ENCODE data around the gene PRKCA. TPM values are rescaled to one million over a fixed set of nuclear protein-coding genes. Genes with fewer than 3 reads are reported as not detected.

PRKCA gene
- total and polyA plus RNA-seq, 10 of the 15 experiments (the other 5 are each of a cell fraction or from before 2014, with no cell fraction given) = 0.11 to 14.6 (median 0.72) TPM

- TF ChIP-seq USF2 (IDR thresholded peaks at IDR 0.05; ENCODE audit: borderline replicate concordance, low read depth, low read length) = peak; percentile 14; the same call in 1 of the 2 replicates
- peak; percentile 48 to 76; a peak in 3 of 4 replicates for TF ChIP-seq BHLHE40 (IDR thresholded peaks at IDR 0.05; ENCODE audit: borderline replicate concordance in 1 of 2, low read depth in 2 of 2, low read length in 1 of 2)
- TF ChIP-seq NR2F1 (conservative IDR thresholded peaks at IDR 0.05) = 0 out of 2 replicates have a peak, but pooled peaks have one; percentile 18
Measured at GRCh38 chr17:66469890-66470289, 167.5 kb downstream of the PRKCA start (continued).

- Histone ChIP-seq H4K20me1 (ENCODE audit: control insufficient read depth, insufficient read depth) (no peaks in the 10 kb centered on the region), H3K36me3 (ENCODE audit: control insufficient read depth in 2 of 2, insufficient read depth in 2 of 2, low read length in 1 of 2) (no peaks in the 10 kb centered on the region), H3K79me2 (ENCODE audit: control insufficient read depth, insufficient read depth, low read length) (no peaks in the 10 kb centered on the region), H3K4me3 (no peak overlapping the region), H3K27me3 (replicated peaks in 1 of 2; ENCODE audit: control insufficient read depth in 2 of 2, insufficient read depth in 2 of 2, low read length in 1 of 2) (no peaks in the 10 kb centered on the region; a peak in 1 of 4 replicates), H3K4me2 (ENCODE audit: control insufficient read depth, insufficient read depth) (no peak overlapping the region), H3K27ac (ENCODE audit: control insufficient read depth, insufficient read depth) (no peak overlapping the region), H3K4me1 (ENCODE audit: control insufficient read depth, insufficient read depth, low read length) (peaks cover 24% of the 10 kb centered on the region), H2AFZ (ENCODE audit: control insufficient read depth, low read depth, low read length) (no peak overlapping the region), H3K9me3 (replicated peaks; ENCODE audit: control insufficient read depth, insufficient read depth, low read length) (no peaks in the 10 kb centered on the region), H3K9ac (ENCODE audit: control insufficient read depth, insufficient read depth, low read length) (no peak overlapping the region)
- intact Hi-C loops (cut with micrococcal nuclease; ENCODE audit: unreplicated experiment) = no loop called here
- ATAC-seq (no peak), FAIRE-seq (no peak), DNase-seq (ENCODE audit: low read depth, low spot score) (no peak)
- 29% methylated on average over 4 of the region's 4 CpGs for WGBS (ENCODE audit: insufficient coverage, insufficient replicate concordance, low lambda C conversion rate, missing lambda C conversion rate)
- in situ Hi-C loops (cut with MboI) = no loop called here
- ChIA-PET POLR2A (no interaction called here), RAD21 (ENCODE audit: unreplicated experiment) (no interaction called here), CTCF (interaction anchor here (0.8 kb wide), 1 partner anchor 161 kb away, joined by 3 read pairs; no protein-coding TSS in a partner anchor), SMC1A (ENCODE audit: uncharacterized antibody, unreplicated experiment) (interaction anchor here (1.0 kb wide), 1 partner anchor 76 kb away, joined by 3 read pairs; no protein-coding TSS in a partner anchor)
- no TSS peak for BruUV-seq (replicated peaks)
- TF ChIP-seq BCLAF1 (IDR thresholded peaks at IDR 0.05) (no peak), IRF3 (IDR thresholded peaks at IDR 0.05) (no peak), MYC (IDR thresholded peaks at IDR 0.05; ENCODE audit: insufficient read depth, insufficient read length, insufficient replicate concordance, low read length, severe bottlenecking) (no peak), FOXK2 (IDR thresholded peaks at IDR 0.05) (no peak), SPI1 (IDR thresholded peaks at IDR 0.05; ENCODE audit: borderline replicate concordance, insufficient read depth, low read depth, low read length) (no peak), ZNF274 (IDR thresholded peaks at IDR 0.05; ENCODE audit: insufficient read depth, insufficient read length) (no peak), FOS (IDR thresholded peaks at IDR 0.05; ENCODE audit: borderline replicate concordance, extremely low read depth, insufficient read length) (no peak), STAT1 (conservative IDR thresholded peaks at IDR 0.05) (no peak), IRF4 (IDR thresholded peaks at IDR 0.05; ENCODE audit: low read depth, low read length) (no peak), ETV6 (conservative IDR thresholded peaks at IDR 0.05 in 1 of 2, IDR thresholded peaks at IDR 0.05 in 1 of 2; ENCODE audit: borderline replicate concordance in 1 of 2, low read depth in 1 of 2) (no peak), MEF2A (IDR thresholded peaks at IDR 0.05; ENCODE audit: insufficient read depth, low read depth, low read length) (no peak), USF2 (IDR thresholded peaks at IDR 0.05; ENCODE audit: borderline replicate concordance, low read depth, low read length) (no peak), WRNIP1 (IDR thresholded peaks at IDR 0.05; ENCODE audit: borderline replicate concordance, low read depth, low read length) (no peak)
Measured at GRCh38 chr17:66472123-66472522, 169.7 kb downstream of the PRKCA start.

Measured in GM12878 (cell line).